GM18519 (cell line): ENCODE data around the gene RUBCN.
"Not testable (repeated sequence)": the region's sequence is repeated elsewhere in the genome, so short reads cannot be mapped to it uniquely, and the experiment has no call there.

ENCODE experiments used
- ATAC-seq: cut with Tn5 transposase; IDR thresholded peaks from one replicate; pipeline ENCODE4 v1.9.1; 2021; ENCODE audit warnings: mild to moderate bottlenecking, moderate library complexity; ENCODE audit not compliant: unreplicated experiment, low FRiP score

Gene RUBCN

GRCh38 chr3:197736010-197736490 is 654 bp downstream of the RUBCN start:
- ATAC-seq = no peak

- peak; percentile 30 for ATAC-seq
These were observed 1.9 kb downstream of the RUBCN start for GRCh38 chr3:197734667-197735318.

GRCh38 chr3:197733042-197733441 is 3.7 kb downstream of the RUBCN start:
- ATAC-seq = no peak

GRCh38 chr3:197731483-197731882 is 5.2 kb downstream of the RUBCN start:
- not testable (repeated sequence) for ATAC-seq

GRCh38 chr3:197730770-197731169 is 5.9 kb downstream of the RUBCN start:
- ATAC-seq = not testable (repeated sequence)

- ATAC-seq = no peak
These were observed 6.5 kb downstream of the RUBCN start for GRCh38 chr3:197730200-197730599.

GRCh38 chr3:197728487-197728886 is 8.2 kb downstream of the RUBCN start:
- ATAC-seq = no peak

- ATAC-seq = not testable (repeated sequence)
These were observed 8.8 kb downstream of the RUBCN start for GRCh38 chr3:197727878-197728277.

- ATAC-seq = no peak
These were observed 14.0 kb downstream of the RUBCN start for GRCh38 chr3:197722734-197723133.

- no peak for ATAC-seq
These were observed 16.0 kb downstream of the RUBCN start for GRCh38 chr3:197720694-197721093.

- ATAC-seq = no peak
These were observed 17.8 kb downstream of the RUBCN start for GRCh38 chr3:197718891-197719290.

GRCh38 chr3:197714251-197714650 is 22.5 kb downstream of the RUBCN start:
- no peak for ATAC-seq

- ATAC-seq = no peak
These were observed 23.3 kb downstream of the RUBCN start for GRCh38 chr3:197713477-197713822.

GRCh38 chr3:197711973-197712707 is 24.6 kb downstream of the RUBCN start:
- ATAC-seq = peak; percentile 75

GRCh38 chr3:197710965-197711364 is 25.7 kb downstream of the RUBCN start:
- not testable (repeated sequence) for ATAC-seq

GRCh38 chr3:197709135-197709534 is 27.6 kb downstream of the RUBCN start:
- no peak for ATAC-seq

- ATAC-seq = no peak
These were observed 30.0 kb downstream of the RUBCN start for GRCh38 chr3:197706658-197707057.

GRCh38 chr3:197701841-197702240 is 34.9 kb downstream of the RUBCN start:
- no peak for ATAC-seq

GRCh38 chr3:197700095-197700494 is 36.6 kb downstream of the RUBCN start:
- ATAC-seq = no peak

- ATAC-seq = no peak
These were observed 39.3 kb downstream of the RUBCN start for GRCh38 chr3:197697355-197697754.

GRCh38 chr3:197694251-197694650 is 42.5 kb downstream of the RUBCN start:
- no peak for ATAC-seq

GRCh38 chr3:197692641-197693040 is 44.1 kb downstream of the RUBCN start:
- ATAC-seq = no peak
